HG03457 (cell line): ENCODE measurements around the gene RFNG.
"Not testable (repeated sequence)": the region's sequence is repeated elsewhere in the genome, so short reads cannot be mapped to it uniquely, and the experiment has no call there.

Experiments
- ATAC-seq: cut with Tn5 transposase; IDR thresholded peaks from one replicate; pipeline ENCODE4 v1.9.1; 2021; ENCODE audit warnings: moderate number of reproducible peaks; ENCODE audit not compliant: unreplicated experiment

The RFNG gene

GRCh38 chr17:82046903-82047302 lies 4.7 kb downstream of the RFNG start:
- no peak for ATAC-seq

GRCh38 chr17:82045936-82046484 lies 5.6 kb downstream of the RFNG start:
- no peak for ATAC-seq

GRCh38 chr17:82043507-82043906 lies 8.1 kb downstream of the RFNG start:
- ATAC-seq = no peak

GRCh38 chr17:82042649-82043048 lies 9.0 kb downstream of the RFNG start:
- no peak for ATAC-seq

- no peak for ATAC-seq
Observed at GRCh38 chr17:82041144-82041814, 10.3 kb downstream of the RFNG start.

GRCh38 chr17:82039695-82040299 lies 11.8 kb downstream of the RFNG start:
- ATAC-seq = no peak

- not testable (repeated sequence) for ATAC-seq
Observed at GRCh38 chr17:82038796-82039409, 12.7 kb downstream of the RFNG start.

GRCh38 chr17:82037889-82038195 lies 13.8 kb downstream of the RFNG start:
- no peak for ATAC-seq

- peak; percentile 68 for ATAC-seq
Observed at GRCh38 chr17:82037092-82037888, 14.3 kb downstream of the RFNG start, which contains the start of gene DCXR. TSS of gene DCXR (minus strand) at chr17:82037697. CDS start at chr17:82037682, 15 bp downstream.

GRCh38 chr17:82036634-82037091 lies 14.9 kb downstream of the RFNG start:
- no peak for ATAC-seq

- no peak for ATAC-seq
Observed at GRCh38 chr17:82035956-82036633, 15.5 kb downstream of the RFNG start.

- ATAC-seq = no peak
Observed at GRCh38 chr17:82035488-82035887, 16.1 kb downstream of the RFNG start.

- ATAC-seq = no peak
Observed at GRCh38 chr17:82034371-82035011, 17.1 kb downstream of the RFNG start.

GRCh38 chr17:82033359-82034085 lies 18.1 kb downstream of the RFNG start:
- ATAC-seq = no peak

- ATAC-seq = no peak
Observed at GRCh38 chr17:82031885-82032627, 19.6 kb downstream of the RFNG start.

GRCh38 chr17:82031303-82031884 lies 20.2 kb downstream of the RFNG start, which contains the start of gene RAC3:
TSS of gene RAC3 (plus strand) at chr17:82031678. CDS start at chr17:82031762, 84 bp downstream.
- ATAC-seq = no peak

GRCh38 chr17:82030470-82031302 lies 20.9 kb downstream of the RFNG start:
- ATAC-seq = no peak
